Adrenal gland (tissue), 12 donors: ENCODE data around the gene PKP1. TPM values are rescaled to one million over a fixed set of nuclear protein-coding genes. Genes with fewer than 3 reads are reported as not detected.

Experiments used
- DNase-seq, 7 donors: peaks; one replicate each; pipeline ENCODE4 v3.0.0-alpha.2; 2019 to 2020
- H3K27ac ChIP-seq, 5 donors: fragments of 200-600 bp; sonication (generic) in 4 of 5; 1 replicate in 3 of 5; 2 replicates in 2 of 5; pipeline versions ENCODE4 v1.5.1 to v1.8.0; 2016 to 2020; ENCODE audit warnings: mild to moderate bottlenecking in 1 of 5
- H3K27me3 ChIP-seq: fragments of 200-600 bp; 2 replicates; pipeline ENCODE4 v1.8.0; 2021
- H3K36me3 ChIP-seq, 2 donors: fragments of 200-600 bp; replicated peaks in 1 of 2; 1 replicate in 1 of 2; 2 replicates in 1 of 2; pipeline versions ENCODE4 v1.5.1 to v1.8.0; 2018 to 2022
- H3K4me1 ChIP-seq, 2 donors: fragments of 200-600 bp; replicated peaks in 1 of 2; 1 replicate in 1 of 2; 2 replicates in 1 of 2; pipeline versions ENCODE4 v1.5.1 to v1.8.0; 2018 to 2021
- H3K4me3 ChIP-seq, 4 donors: fragments of 200-600 bp; sonication (generic) in 3 of 4; one replicate each; pipeline ENCODE4 v1.5.1; 2016 to 2018
- H3K9me3 ChIP-seq, 3 donors: fragments of 200-600 bp; sonication (generic) in 1 of 3; replicated peaks in 1 of 3; 1 replicate in 2 of 3; 2 replicates in 1 of 3; pipeline versions ENCODE4 v1.5.1 to v1.8.0; 2016 to 2021
- CTCF ChIP-seq, 6 experiments: fragments of 450-650 bp in 4 of 6; fragments of 200-600 bp in 2 of 6; sonication (generic) in 1 of 6; IDR thresholded peaks; 1 replicate in 5 of 6; 2 replicates in 1 of 6; pipeline versions ENCODE4 v1.5.1 to v1.8.0; 2016 to 2021; ENCODE audit warnings: antibody characterized with exemption in 6 of 6, mild to moderate bottlenecking in 2 of 6, moderate library complexity in 1 of 6
- POLR2A ChIP-seq, 2 donors: fragments of 450-650 bp; IDR thresholded peaks; one replicate each; pipeline ENCODE4 v1.6.1; 2017; ENCODE audit warnings: antibody characterized with exemption in 2 of 2, mild to moderate bottlenecking in 2 of 2, moderate library complexity in 1 of 2
- WGBS, 4 donors: extraction: QIAGEN DNeasy Blood & Tissue Kit in 2 of 4; methylation state at CpG; one replicate each; pipeline versions ENCODE4 v1.1.5 to v1.1.7; 2013 to 2017; 5-methylcytosine and 5-hydroxymethylcytosine counted together
- intact Hi-C, 2 donors: fragments of 100-400 bp; cut with DNase I; formaldehyde crosslinking; loops; one replicate each; pipeline versions ENCODE4 v1.14.1 to v1.15.0; 2022 to 2023
- polyA plus RNA-seq, 3 donors: library from polyadenylated mRNA; stranded (reverse); fragments of 200-250 nt in 2 of 3; fragments of 350-450 nt in 1 of 3; fragmentation: Illumina TruSeq in 1 of 3; extraction: RNeasy Lipid Tissue Mini Kit (QIAGEN cat#74804) in 1 of 3; gene quantifications; one replicate each; pipeline ENCODE4 v1.2.3, GENCODE V29; 2013 to 2014
- total RNA-seq, 9 donors: library from RNA; depleted of rRNA in 4 of 9; stranded (reverse); fragments of >200 nt in 4 of 9; fragments of 120-200 nt in 1 of 9; fragmentation: NEBNext Ultra II Directional in 1 of 9; extraction: Animal tissue kit (Norgen Biotek cat#: 25700) in 1 of 9; gene quantifications; one replicate each; pipeline versions ENCODE4 v1.1.0 to v1.2.4, GENCODE V29; 2013 to 2023
- donor health status: healthy with polysubstance abuse.
- donor health status: Bipolar disorder and iron deficiency.
- donor health status: DM: yes; HTN: yes; CAD: no.
- donor health status: DM: no; HTN: no; CAD: no.
- donor health status: DM: no; HTN: no; CAD: no.
- donor health status: DM: yes; HTN: yes; CAD: no.

Gene PKP1
- total and polyA plus RNA-seq, 12 donors = 0.06 to 0.98 (median 0.24) TPM; not detected in 2

GRCh38 chr1:201318504-201319340, 35.4 kb downstream of the PKP1 start:
- 74 to 84% (median 83%) methylated on average over 10 to 15 of the region's 15 CpGs for WGBS, 4 donors
- Histone ChIP-seq H3K27me3 (no peaks in the 10 kb centered on the region), H3K9me3 (no peaks in the 10 kb centered on the region), H3K4me1 (no peaks in the 10 kb centered on the region), H3K27ac (no peak overlapping the region), H3K4me3 (no peak overlapping the region), H3K36me3 (no peaks in the 10 kb centered on the region)
- DNase-seq = no peak
- TF ChIP-seq POLR2A (IDR thresholded peaks at IDR 0.05) (no peak), CTCF (IDR thresholded peaks at IDR 0.05) (no peak)
- intact Hi-C loops = no loop called here

GRCh38 chr1:201319631-201320030, 36.3 kb downstream of the PKP1 start:
- no peaks in the 10 kb centered on the region for H3K27me3 ChIP-seq
- H3K4me1 ChIP-seq = no peaks in the 10 kb centered on the region
- no peak overlapping the region for H3K27ac ChIP-seq
- intact Hi-C loops = no loop called here
- 91 to 96% (median 93%) methylated on average over 5 to 6 of the region's 6 CpGs for WGBS, 4 donors
- H3K9me3 ChIP-seq = no peaks in the 10 kb centered on the region
- no peak overlapping the region for H3K4me3 ChIP-seq
- no peaks in the 10 kb centered on the region for H3K36me3 ChIP-seq
- TF ChIP-seq CTCF (IDR thresholded peaks at IDR 0.05) (no peak), POLR2A (IDR thresholded peaks at IDR 0.05) (no peak)
- DNase-seq = no peak

- Histone ChIP-seq H3K4me3 (no peak overlapping the region), H3K27me3 (no peaks in the 10 kb centered on the region), H3K27ac (no peak overlapping the region), H3K4me1 (no peaks in the 10 kb centered on the region), H3K9me3 (no peaks in the 10 kb centered on the region), H3K36me3 (no peaks in the 10 kb centered on the region)
- TF ChIP-seq POLR2A (IDR thresholded peaks at IDR 0.05) = no peak
- TF ChIP-seq CTCF (IDR thresholded peaks at IDR 0.05) = no peak
- 78 to 85% (median 83%) methylated on average over 12 of the region's 12 CpGs for WGBS, 4 donors
- intact Hi-C loops = no loop called here
- no peak for DNase-seq
Observed at GRCh38 chr1:201320168-201320788, 37.0 kb downstream of the PKP1 start.

GRCh38 chr1:201321826-201322390, 38.6 kb downstream of the PKP1 start:
- intact Hi-C loops = no loop called here
- TF ChIP-seq CTCF (IDR thresholded peaks at IDR 0.05) (no peak), POLR2A (IDR thresholded peaks at IDR 0.05) (no peak)
- no peaks in the 10 kb centered on the region for H3K4me1 ChIP-seq
- no peak for DNase-seq
- WGBS, 4 donors = 82 to 90% (median 85%) methylated on average over 6 to 15 of the region's 15 CpGs
- H3K36me3 ChIP-seq = no peaks in the 10 kb centered on the region
- H3K9me3 ChIP-seq = no peaks in the 10 kb centered on the region
- no peaks in the 10 kb centered on the region for H3K27me3 ChIP-seq
- no peak overlapping the region for H3K4me3 ChIP-seq
- no peak overlapping the region for H3K27ac ChIP-seq
